Measurements from ENCODE around the gene PTRH1. TPM values are rescaled to one million over a fixed set of nuclear protein-coding genes. Genes with fewer than 3 reads are reported as not detected.

The PTRH1 gene
- total and polyA plus RNA-seq, 10 of the 15 experiments (the other 5 are each of a cell fraction or from before 2014, with no cell fraction given), result 0.69 to 38.4 (median 10.2) TPM

DNA sequence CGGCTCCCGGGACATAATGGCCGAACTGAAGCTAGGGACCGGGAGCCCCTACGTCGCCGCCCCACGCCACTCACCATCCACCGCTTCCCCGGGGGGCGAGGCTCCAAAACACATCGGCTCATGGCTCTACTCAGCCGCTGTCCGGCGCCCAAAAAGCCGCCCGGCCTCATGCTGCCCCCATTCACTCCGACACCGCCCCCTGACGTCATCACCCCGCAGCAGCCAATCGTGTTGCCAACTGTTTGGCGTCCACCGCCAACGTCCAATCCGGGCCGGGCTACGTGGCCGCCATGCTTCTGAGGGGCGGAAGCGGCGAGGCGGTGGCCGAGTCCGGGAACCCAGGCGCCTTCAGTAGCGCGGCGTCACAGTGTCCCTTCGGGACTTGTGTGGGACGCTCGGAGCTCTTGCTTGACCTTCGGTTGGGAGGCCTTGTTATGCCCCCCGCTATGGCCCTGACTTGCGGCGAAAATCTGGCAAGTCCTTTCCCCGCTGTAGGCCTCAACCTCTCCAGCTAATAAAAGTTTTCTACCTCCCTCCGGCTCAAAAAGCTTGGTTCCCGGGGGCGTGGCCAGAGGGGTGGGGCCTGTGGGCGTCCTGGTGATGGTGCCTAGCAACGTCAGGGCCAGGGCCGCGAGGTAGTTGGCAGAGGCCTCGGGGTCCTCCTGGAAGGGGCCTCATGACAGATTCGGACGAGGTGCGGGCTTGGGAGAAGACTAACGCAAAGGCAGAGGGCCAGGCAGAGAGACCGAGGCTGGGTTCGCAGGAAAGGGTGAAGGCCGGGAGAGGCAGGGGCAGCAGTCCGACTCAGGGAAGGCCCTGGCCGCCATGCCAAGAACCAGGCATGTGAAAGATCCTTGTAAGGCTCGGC lies at the start of gene PTRH1, which contains the start of gene TTC16 (continued):
- TF ChIP-seq, protein P1, sequence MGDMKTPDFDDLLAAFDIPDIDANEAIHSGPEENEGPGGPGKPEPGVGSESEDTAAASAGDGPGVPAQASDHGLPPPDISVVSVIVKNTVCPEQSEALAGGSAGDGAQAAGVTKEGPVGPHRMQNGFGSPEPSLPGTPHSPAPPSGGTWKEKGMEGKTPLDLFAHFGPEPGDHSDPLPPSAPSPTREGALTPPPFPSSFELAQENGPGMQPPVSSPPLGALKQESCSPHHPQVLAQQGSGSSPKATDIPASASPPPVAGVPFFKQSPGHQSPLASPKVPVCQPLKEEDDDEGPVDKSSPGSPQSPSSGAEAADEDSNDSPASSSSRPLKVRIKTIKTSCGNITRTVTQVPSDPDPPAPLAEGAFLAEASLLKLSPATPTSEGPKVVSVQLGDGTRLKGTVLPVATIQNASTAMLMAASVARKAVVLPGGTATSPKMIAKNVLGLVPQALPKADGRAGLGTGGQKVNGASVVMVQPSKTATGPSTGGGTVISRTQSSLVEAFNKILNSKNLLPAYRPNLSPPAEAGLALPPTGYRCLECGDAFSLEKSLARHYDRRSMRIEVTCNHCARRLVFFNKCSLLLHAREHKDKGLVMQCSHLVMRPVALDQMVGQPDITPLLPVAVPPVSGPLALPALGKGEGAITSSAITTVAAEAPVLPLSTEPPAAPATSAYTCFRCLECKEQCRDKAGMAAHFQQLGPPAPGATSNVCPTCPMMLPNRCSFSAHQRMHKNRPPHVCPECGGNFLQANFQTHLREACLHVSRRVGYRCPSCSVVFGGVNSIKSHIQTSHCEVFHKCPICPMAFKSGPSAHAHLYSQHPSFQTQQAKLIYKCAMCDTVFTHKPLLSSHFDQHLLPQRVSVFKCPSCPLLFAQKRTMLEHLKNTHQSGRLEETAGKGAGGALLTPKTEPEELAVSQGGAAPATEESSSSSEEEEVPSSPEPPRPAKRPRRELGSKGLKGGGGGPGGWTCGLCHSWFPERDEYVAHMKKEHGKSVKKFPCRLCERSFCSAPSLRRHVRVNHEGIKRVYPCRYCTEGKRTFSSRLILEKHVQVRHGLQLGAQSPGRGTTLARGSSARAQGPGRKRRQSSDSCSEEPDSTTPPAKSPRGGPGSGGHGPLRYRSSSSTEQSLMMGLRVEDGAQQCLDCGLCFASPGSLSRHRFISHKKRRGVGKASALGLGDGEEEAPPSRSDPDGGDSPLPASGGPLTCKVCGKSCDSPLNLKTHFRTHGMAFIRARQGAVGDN (IDR thresholded peaks at IDR 0.05), result no peak
- TF ChIP-seq JUND (IDR thresholded peaks at IDR 0.05; ENCODE audit: low read depth, low read length) (peak; percentile 64; the same call in 1 of the 2 replicates), NRF1 (conservative IDR thresholded peaks at IDR 0.05; ENCODE audit: low read depth, low read length) (no peak), SRF (IDR thresholded peaks at IDR 0.05; ENCODE audit: low read depth in 2 of 2, low read length in 2 of 2) (no peak), SREBF2 (IDR thresholded peaks at IDR 0.05; ENCODE audit: low read length) (no peak), ESRRA (IDR thresholded peaks at IDR 0.05; ENCODE audit: low read length) (no peak), KDM1A (IDR thresholded peaks at IDR 0.05; ENCODE audit: borderline replicate concordance) (no peak), ZZZ3 (IDR thresholded peaks at IDR 0.05; ENCODE audit: control insufficient read depth, insufficient read length, low read depth) (no peak), HDAC6 (IDR thresholded peaks at IDR 0.05; ENCODE audit: unreplicated experiment) (no peak), TCF12 (IDR thresholded peaks at IDR 0.05; ENCODE audit: low read depth, low read length) (no peak), MEF2B (IDR thresholded peaks at IDR 0.05; ENCODE audit: partially characterized antibody, poor library complexity, severe bottlenecking) (peak; percentile 57), RCOR1 (conservative IDR thresholded peaks at IDR 0.05; ENCODE audit: low read depth, low read length) (no peak), RBBP5 (conservative IDR thresholded peaks at IDR 0.05) (no peak), TCF3 (IDR thresholded peaks at IDR 0.05; ENCODE audit: borderline replicate concordance, insufficient read depth, low read depth, low read length) (no peak), SIX5 (IDR thresholded peaks at IDR 0.05; ENCODE audit: low read depth, low read length, severe bottlenecking) (peak; percentile 72), RAD51 (IDR thresholded peaks at IDR 0.05) (no peak), NFYA (IDR thresholded peaks at IDR 0.05; ENCODE audit: borderline replicate concordance, low read depth, low read length) (no peak; the same call in 1 of the 2 replicates), CHD1 (IDR thresholded peaks at IDR 0.05; ENCODE audit: low read depth, low read length) (no peak), IRF4 (IDR thresholded peaks at IDR 0.05; ENCODE audit: low read depth, low read length) (no peak), GABPA (IDR thresholded peaks at IDR 0.05; ENCODE audit: low read depth) (peak; percentile 54; the same call in 1 of the 2 replicates)
- TF ChIP-seq, protein P2, sequence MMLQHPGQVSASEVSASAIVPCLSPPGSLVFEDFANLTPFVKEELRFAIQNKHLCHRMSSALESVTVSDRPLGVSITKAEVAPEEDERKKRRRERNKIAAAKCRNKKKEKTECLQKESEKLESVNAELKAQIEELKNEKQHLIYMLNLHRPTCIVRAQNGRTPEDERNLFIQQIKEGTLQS (IDR thresholded peaks at IDR 0.05; ENCODE audit: borderline replicate concordance, extremely low read depth, low read depth, low read length), result no peak
- TF ChIP-seq, protein P3, sequence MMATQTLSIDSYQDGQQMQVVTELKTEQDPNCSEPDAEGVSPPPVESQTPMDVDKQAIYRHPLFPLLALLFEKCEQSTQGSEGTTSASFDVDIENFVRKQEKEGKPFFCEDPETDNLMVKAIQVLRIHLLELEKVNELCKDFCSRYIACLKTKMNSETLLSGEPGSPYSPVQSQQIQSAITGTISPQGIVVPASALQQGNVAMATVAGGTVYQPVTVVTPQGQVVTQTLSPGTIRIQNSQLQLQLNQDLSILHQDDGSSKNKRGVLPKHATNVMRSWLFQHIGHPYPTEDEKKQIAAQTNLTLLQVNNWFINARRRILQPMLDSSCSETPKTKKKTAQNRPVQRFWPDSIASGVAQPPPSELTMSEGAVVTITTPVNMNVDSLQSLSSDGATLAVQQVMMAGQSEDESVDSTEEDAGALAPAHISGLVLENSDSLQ (IDR thresholded peaks at IDR 0.05), result peak; percentile 90
- TF ChIP-seq, protein P4, sequence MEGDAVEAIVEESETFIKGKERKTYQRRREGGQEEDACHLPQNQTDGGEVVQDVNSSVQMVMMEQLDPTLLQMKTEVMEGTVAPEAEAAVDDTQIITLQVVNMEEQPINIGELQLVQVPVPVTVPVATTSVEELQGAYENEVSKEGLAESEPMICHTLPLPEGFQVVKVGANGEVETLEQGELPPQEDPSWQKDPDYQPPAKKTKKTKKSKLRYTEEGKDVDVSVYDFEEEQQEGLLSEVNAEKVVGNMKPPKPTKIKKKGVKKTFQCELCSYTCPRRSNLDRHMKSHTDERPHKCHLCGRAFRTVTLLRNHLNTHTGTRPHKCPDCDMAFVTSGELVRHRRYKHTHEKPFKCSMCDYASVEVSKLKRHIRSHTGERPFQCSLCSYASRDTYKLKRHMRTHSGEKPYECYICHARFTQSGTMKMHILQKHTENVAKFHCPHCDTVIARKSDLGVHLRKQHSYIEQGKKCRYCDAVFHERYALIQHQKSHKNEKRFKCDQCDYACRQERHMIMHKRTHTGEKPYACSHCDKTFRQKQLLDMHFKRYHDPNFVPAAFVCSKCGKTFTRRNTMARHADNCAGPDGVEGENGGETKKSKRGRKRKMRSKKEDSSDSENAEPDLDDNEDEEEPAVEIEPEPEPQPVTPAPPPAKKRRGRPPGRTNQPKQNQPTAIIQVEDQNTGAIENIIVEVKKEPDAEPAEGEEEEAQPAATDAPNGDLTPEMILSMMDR (IDR thresholded peaks at IDR 0.05 in 2 of 3, conservative IDR thresholded peaks at IDR 0.05 in 1 of 3; ENCODE audit: control insufficient read depth in 2 of 3, extremely low read depth in 1 of 3, insufficient read depth in 1 of 3, low read depth in 3 of 3, low read length in 3 of 3), result no peak

All from GM12878 (cell line).